H1 (cell line): Measurements from ENCODE around the gene GRK6. TPM values are rescaled to one million over a fixed set of nuclear protein-coding genes. Genes with fewer than 3 reads are reported as not detected.

ENCODE experiments used
- ATF3 ChIP-seq: IDR thresholded peaks from 2 replicates; pipeline ENCODE4 v1.6.1; 2011; ENCODE audit warnings: low read depth, mild to moderate bottlenecking, low read length; ENCODE audit not compliant: insufficient read depth
- KDM5A ChIP-seq: fragments of 200-600 bp; IDR thresholded peaks from 2 replicates; pipeline ENCODE4 v1.7.1; 2012; ENCODE audit warnings: mild to moderate bottlenecking, low read length, inconsistent platforms, mixed read lengths
- MAFK ChIP-seq: IDR thresholded peaks from 2 replicates; pipeline ENCODE4 v1.6.1; 2012; ENCODE audit warnings: low read depth, mild to moderate bottlenecking, improper control_type of control experiment, low read length
- MAX ChIP-seq: IDR thresholded peaks from 2 replicates; pipeline ENCODE4 v1.6.1; 2012; ENCODE audit warnings: inconsistent platforms
- TEAD4 ChIP-seq: IDR thresholded peaks from 2 replicates; pipeline ENCODE4 v1.6.1; 2012; ENCODE audit warnings: low read depth, low read length, inconsistent platforms, mixed read lengths
- polyA plus RNA-seq, 7 experiments: library from polyadenylated mRNA; depleted of rRNA in 3 of 7; stranded (reverse) in 5 of 7; unstranded in 2 of 7; fragments of >200 nt in 5 of 7; fragments of 200-250 nt in 2 of 7; gene quantifications; 1 replicate in 5 of 7; 2 replicates in 1 of 7; 4 replicates in 1 of 7; pipeline versions ENCODE4 v1.2.1 to v1.2.3, GENCODE V29; 2011 to 2013; ENCODE audit warnings: missing spikeins in 2 of 7, mixed read lengths in 2 of 7
- total RNA-seq: library from RNA; stranded (reverse); fragmentation: NEBNext Ultra II Directional; extraction: Animal tissue kit (Norgen Biotek cat#: 25700); gene quantifications from 2 replicates; pipeline ENCODE4 v1.2.1, GENCODE V29; 2021

The GRK6 gene
- total and polyA plus RNA-seq, 2 of the 8 experiments (the other 6 are each of a cell fraction or from before 2014, with no cell fraction given), result 31.8 to 57.8 TPM

- no peak for TF ChIP-seq KDM5A
- no peak for TF ChIP-seq MAX
- no peak for TF ChIP-seq MAFK
- TF ChIP-seq ATF3, result no peak
- no peak for TF ChIP-seq TEAD4
- TF ChIP-seq, all 59 proteins: peak for 0
Measured at GRCh38 chr5:177432839-177433657, 6.6 kb downstream of the GRK6 start (continued).
